ENCODE data around the gene RNASE4.

RNASE4 gene

DNA sequence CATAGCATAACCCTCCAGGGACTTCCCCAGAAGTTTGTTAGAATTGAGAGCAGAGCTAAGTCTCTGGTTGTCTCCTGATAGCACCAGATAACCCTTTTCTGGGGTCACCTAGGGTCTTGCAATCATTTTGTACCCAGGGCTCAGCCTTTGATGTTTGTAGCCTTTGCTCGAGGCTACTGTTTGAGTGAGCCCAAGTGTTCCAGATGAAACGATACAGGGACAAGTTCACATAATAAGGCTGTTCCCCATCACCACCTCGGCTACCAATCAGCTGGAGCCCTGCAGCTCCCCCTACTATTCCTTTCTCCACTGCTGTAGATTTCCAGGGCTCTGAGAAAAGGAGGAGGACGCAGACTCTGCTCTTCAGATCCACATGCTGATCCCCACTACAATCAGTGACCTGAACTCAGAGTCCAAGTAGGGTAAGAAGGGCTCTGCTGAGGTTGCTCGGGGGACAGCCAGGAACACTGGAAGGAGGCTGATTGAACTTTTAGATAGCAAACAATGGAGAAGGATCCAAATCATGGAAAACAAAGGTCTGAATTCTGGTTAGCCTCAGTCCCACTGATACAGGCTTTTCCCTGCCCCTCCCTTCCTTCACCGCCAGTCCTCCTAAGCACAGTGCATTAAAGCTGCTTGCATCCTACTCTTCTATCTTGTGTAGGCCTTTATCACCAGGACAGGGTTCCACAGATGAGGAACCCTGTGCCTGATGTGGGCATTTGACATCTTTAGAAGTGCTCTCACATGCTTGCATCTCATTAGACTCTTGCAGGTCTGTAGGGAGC is 61.4 kb downstream of the RNASE4 start, which contains the start of gene EDDM3A:
EDDM3A (plus strand) TSS at position 317 of the 788 bp plus-strand sequence. CDS start 1,694 bp downstream, outside the sequence.
- DNase-seq (ENCODE audit: low read depth), result no peak
- TF ChIP-seq, protein P1, sequence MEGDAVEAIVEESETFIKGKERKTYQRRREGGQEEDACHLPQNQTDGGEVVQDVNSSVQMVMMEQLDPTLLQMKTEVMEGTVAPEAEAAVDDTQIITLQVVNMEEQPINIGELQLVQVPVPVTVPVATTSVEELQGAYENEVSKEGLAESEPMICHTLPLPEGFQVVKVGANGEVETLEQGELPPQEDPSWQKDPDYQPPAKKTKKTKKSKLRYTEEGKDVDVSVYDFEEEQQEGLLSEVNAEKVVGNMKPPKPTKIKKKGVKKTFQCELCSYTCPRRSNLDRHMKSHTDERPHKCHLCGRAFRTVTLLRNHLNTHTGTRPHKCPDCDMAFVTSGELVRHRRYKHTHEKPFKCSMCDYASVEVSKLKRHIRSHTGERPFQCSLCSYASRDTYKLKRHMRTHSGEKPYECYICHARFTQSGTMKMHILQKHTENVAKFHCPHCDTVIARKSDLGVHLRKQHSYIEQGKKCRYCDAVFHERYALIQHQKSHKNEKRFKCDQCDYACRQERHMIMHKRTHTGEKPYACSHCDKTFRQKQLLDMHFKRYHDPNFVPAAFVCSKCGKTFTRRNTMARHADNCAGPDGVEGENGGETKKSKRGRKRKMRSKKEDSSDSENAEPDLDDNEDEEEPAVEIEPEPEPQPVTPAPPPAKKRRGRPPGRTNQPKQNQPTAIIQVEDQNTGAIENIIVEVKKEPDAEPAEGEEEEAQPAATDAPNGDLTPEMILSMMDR (IDR thresholded peaks at IDR 0.05; ENCODE audit: low read depth, low read length, missing control alignments), result no peak
- H3K4me3 ChIP-seq (ENCODE audit: low read depth, low read length), result no peak within 1 kb of the TSS
- in situ Hi-C loops (cut with HindIII; ENCODE audit: low sequenced_read_pairs), result no loop called here

DNA sequence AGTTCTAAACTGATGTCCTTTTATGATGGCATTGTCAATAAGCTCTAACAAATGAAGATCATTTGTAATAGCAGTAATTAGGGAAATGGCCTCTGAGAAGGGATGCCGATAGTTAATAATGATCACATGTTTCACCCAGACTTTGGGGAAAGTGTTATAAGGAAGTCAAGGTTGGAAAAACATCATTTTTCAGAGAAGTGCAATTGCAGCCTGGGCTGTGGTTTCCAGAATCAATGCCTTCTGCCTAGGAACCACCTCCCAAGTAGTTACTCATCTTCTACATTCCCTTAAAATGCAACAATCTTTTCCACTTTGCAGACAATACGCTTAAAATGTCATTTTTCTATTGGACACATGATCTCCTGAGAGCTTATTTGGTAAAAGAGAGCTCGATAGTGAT is 62.2 kb downstream of the RNASE4 start:
- DNase-seq (ENCODE audit: low read depth), result no peak
- no peak overlapping the region for H3K4me3 ChIP-seq (ENCODE audit: low read depth, low read length)
- in situ Hi-C loops (cut with HindIII; ENCODE audit: low sequenced_read_pairs), result no loop called here
- TF ChIP-seq, protein P1 (IDR thresholded peaks at IDR 0.05; ENCODE audit: low read depth, low read length, missing control alignments), result no peak

DNA sequence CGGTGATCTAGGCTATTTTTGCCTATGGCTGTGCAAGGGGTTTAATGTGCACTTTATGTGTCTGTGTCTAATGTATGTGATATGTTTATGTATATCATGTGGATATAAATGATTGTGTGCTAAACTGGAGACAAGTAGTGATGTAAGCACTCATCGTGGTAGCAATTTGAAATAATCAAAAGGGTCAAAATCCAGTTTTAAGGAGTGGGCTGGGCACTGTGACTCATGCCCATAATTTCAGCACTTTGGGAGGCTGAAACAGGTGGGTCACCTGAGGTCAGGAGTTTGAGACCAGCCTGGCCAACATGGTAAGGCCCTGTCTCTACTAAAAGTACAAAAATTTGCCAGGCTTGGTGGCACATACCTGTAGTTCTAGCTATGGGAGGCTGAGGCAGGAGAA is 64.1 kb downstream of the RNASE4 start:
- TF ChIP-seq, protein P1 (IDR thresholded peaks at IDR 0.05; ENCODE audit: low read depth, low read length, missing control alignments), result no peak
- in situ Hi-C loops (cut with HindIII; ENCODE audit: low sequenced_read_pairs), result no loop called here
- no peak overlapping the region for H3K4me3 ChIP-seq (ENCODE audit: low read depth, low read length)
- no peak for DNase-seq (ENCODE audit: low read depth)

DNA sequence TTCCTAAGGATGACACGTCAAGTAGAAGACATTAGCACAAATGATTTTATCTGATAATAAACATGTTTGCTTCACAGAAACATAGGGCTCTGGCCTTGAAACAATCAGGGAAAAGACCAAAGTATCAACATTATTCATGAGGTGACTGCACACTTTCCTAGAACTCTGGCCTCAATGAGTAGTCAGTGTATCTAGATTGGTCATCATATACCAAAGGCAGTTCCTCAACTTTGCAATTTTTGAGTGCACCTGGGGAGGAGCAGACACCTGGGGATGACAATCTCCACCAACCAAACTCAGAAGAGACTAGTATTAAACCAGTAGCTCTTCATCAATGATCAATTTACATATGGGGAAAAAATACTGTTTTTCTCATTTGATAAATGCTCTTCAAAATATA is 65.8 kb downstream of the RNASE4 start:
- DNase-seq (ENCODE audit: low read depth), result no peak
- in situ Hi-C loops (cut with HindIII; ENCODE audit: low sequenced_read_pairs), result no loop called here
- H3K4me3 ChIP-seq (ENCODE audit: low read depth, low read length), result no peak overlapping the region
- TF ChIP-seq, protein P1 (IDR thresholded peaks at IDR 0.05; ENCODE audit: low read depth, low read length, missing control alignments), result no peak

Measured in astrocyte of the cerebellum (primary cell).